Measurements from ENCODE around the gene PAK5.

PAK5 gene

DNA sequence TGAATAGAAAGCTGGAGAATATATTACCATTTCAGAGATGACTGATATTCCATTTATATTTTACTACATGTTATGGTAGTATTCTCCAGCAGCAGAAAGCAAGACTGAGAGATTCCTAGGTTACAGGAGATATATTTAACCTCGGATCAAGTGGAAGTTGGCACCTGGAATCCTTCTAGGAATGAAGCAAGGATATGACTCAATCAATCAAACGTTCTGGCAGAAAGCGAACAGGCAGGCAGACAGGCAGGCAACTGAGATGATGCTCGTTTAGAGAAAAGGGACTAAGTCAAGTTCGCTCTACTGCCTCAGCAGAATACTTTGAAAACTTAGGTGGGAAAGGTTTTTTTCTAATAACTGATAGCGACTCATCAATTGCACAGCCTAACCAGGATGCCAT, 46.2 kb downstream of the PAK5 start:
- in situ Hi-C loops (cut with HindIII; ENCODE audit: low sequenced_read_pairs) = no loop called here

DNA sequence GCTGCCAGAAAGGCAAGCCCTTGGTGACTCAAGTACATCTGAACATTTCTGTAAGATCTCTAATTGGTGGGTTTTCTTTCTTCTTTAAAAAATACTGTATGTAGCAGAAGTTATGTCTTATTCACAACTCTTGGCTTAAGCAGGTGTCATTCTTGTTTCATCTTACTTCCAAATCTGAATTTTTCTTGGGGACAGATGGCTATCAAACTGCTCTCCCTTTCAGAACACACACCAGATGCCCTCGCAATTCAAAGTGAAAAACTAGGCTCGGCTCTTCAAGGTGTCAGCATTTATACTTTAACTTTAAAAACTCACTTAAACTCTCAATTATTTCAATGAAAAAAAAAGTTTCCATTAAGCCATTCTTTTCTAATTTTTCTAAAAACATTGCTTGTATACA, 49.7 kb downstream of the PAK5 start:
- in situ Hi-C loops (cut with HindIII; ENCODE audit: low sequenced_read_pairs) = no loop called here

DNA sequence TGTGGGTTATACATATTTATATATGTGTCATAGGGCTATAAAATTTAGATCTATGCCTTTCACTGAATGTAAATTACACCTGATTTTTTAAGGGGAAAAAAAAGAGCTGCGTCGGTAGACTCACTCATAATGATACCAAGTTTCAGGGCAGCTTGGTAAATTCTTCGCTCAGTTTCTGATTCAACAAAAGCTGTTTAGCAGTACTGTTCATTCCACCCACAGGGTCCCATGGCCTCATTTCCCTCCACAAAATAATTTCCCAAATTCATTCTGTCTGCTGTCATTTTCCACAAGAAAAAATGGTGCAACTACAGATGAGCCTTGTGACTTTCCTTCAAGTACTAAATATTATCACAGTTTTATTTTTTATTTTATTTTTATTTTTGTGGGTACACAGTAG, 63.7 kb downstream of the PAK5 start:
- in situ Hi-C loops (cut with HindIII; ENCODE audit: low sequenced_read_pairs) = no loop called here

GRCh38 chr20:9769954-9770353, 68.9 kb downstream of the PAK5 start:
- in situ Hi-C loops (cut with HindIII; ENCODE audit: low sequenced_read_pairs) = no loop called here

DNA sequence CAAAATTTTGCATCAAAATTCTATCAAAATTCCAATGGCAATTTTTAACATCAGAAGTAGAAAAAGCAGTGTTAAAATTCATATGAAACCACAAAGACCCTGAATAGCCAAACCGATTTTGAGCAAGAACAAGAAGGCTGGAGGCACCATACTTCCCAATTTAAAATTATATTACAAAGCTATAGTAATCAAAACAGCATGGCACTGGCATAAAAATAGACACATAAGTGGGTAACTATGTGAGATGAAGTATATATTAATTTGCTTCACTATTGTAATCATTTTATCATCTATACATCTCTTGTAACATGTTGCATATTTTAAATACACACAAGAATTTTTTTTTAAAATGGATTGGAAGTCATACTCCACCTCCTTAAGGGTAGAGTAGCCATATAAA, 77.4 kb downstream of the PAK5 start:
- in situ Hi-C loops (cut with HindIII; ENCODE audit: low sequenced_read_pairs) = no loop called here

DNA sequence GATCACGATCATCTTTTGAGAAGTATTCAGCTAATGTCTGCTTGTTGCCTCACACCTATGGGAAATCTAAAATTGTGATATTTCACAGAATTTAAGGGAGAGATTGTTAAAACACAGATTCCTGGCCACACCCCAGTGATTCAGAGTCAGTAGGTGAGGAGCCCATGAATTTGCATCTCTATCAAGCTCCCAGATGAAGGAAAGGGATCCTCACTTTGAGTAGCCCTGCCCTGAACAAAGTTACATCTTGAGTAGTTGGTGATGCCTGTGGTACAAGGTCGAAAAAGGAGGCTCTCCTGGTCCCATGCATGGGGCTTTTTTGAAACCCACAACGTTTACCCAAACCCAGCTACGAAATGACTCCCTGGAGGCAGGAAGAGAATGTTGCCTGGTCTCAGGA, 79.5 kb downstream of the PAK5 start:
- in situ Hi-C loops (cut with HindIII; ENCODE audit: low sequenced_read_pairs) = loop anchor here (5.0 kb wide), 1 partner anchor 52 kb away; no protein-coding TSS in a partner anchor

GRCh38 chr20:9758752-9759151, 80.1 kb downstream of the PAK5 start:
- in situ Hi-C loops (cut with HindIII; ENCODE audit: low sequenced_read_pairs) = loop anchor here (5.0 kb wide), 1 partner anchor 51 kb away; no protein-coding TSS in a partner anchor

DNA sequence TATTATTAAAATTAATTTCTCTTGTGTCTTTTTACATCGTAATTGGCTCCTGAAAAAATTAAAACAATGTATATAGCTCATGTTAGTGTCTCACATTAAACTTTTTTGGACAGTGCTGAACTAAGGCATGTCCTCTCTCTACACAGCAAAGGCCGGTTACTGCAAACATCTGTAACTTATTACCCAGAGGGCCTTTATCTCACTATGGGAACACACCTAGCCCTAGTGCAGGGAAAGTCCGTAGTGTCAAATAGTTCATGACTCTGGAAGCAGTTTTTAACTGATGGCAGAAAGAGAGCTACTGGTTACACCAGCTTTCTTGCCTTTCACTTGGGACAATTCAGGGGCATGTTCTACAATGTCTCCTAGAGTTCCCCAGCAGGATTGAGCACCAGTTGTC, 82.2 kb downstream of the PAK5 start:
- in situ Hi-C loops (cut with HindIII; ENCODE audit: low sequenced_read_pairs) = loop anchor here (5.0 kb wide), 1 partner anchor 49 kb away; no protein-coding TSS in a partner anchor

DNA sequence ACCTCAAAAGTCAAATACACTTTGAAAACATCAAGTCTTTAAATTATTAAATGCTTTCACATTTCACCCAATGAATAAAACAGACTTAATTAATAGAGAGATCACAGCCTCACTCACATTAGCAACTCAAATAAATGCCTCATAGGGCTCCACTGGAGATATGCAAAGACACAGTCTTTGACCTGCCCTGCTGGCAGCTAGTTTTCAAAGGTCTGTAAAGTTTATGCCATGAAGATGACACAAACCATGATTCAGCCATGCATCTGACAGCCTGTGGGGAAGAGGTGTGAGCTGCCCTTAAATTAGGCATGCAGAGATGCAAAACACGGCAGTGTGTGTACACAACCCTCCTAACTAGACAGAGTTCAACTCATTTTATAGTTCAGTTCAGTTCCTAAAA, 83.6 kb downstream of the PAK5 start:
- in situ Hi-C loops (cut with HindIII; ENCODE audit: low sequenced_read_pairs) = loop anchor here (5.0 kb wide), 1 partner anchor 48 kb away; no protein-coding TSS in a partner anchor

DNA sequence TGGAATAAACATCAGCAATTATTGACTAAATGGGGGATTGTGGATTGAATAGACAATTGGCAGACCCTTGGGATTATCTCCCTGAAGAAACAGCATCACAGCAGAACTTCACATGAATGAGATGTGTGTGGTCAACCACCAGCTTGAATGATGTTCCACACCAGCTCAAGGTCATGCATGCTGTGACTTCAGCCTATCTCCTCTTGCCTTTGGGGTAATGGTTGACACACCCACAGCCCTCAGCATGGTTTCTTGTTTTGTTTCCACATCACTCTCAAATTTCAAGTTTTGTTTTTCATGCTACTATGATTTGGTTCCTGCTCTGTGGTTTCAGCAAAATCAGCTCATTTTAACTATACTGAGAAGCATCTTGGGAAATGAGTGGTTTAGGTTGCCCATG, 94.3 kb downstream of the PAK5 start:
- in situ Hi-C loops (cut with HindIII; ENCODE audit: low sequenced_read_pairs) = no loop called here

DNA sequence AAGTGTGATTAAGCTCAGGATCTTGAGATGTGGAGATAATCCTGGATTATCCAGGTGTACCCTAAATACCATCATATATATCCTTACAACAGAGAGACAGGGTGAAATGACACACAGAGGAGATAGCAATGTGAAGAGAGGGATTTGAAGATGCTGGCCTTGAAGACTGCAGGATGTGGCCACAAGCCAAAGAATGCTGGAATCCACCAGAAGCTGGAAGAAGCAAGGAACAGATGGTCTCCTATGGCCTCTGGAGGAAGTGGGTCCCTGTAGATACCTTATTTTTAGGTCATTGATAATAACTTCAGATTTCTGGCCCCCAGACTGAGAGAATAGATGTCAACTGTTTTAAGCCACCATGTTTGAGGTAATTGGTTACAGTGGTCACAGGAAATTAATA, 95.0 kb downstream of the PAK5 start:
- in situ Hi-C loops (cut with HindIII; ENCODE audit: low sequenced_read_pairs) = no loop called here

GRCh38 chr20:9742821-9743220, 96.1 kb downstream of the PAK5 start:
- in situ Hi-C loops (cut with HindIII; ENCODE audit: low sequenced_read_pairs) = no loop called here

DNA sequence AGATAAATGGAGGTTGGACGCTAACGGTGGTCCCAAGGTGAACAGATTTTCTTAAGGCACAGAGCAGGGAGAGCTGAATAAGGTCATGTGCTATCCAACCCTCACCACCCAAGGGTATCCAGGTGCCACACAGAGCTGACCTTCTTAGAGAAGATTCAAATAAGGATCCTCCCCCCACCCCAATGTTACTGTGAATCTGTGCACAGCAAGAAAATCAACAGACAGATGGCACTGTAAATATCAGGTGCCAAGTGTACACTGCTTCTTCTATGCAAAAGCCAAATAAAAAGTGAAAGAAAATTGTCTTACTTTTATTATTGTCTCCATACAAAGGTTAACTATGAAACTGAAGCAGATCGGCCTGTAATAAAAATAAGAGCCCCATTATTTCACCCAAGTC, 96.9 kb downstream of the PAK5 start:
- in situ Hi-C loops (cut with HindIII; ENCODE audit: low sequenced_read_pairs) = no loop called here

- in situ Hi-C loops (cut with HindIII; ENCODE audit: low sequenced_read_pairs) = no loop called here
These were observed 98.4 kb downstream of the PAK5 start for GRCh38 chr20:9740486-9740885.

DNA sequence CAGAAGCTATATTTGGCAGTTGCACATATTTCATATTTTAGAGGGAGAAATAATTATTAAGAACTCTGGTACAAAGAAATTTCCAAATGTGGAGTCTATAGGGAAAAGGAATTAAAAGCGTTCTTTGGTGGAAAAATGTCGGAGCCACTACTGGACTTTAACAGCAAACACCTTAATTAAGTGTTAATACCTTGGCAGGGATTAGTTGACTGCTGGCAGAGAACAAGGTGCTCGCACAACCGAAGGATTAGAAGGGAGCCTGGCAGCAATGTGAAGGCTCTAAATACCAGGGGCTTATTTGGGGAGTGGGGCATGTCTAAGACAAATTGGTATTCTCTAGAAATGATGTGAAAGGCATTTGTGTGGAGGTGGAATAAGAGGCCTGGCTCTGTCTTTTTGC, 98.9 kb downstream of the PAK5 start:
- in situ Hi-C loops (cut with HindIII; ENCODE audit: low sequenced_read_pairs) = no loop called here

DNA sequence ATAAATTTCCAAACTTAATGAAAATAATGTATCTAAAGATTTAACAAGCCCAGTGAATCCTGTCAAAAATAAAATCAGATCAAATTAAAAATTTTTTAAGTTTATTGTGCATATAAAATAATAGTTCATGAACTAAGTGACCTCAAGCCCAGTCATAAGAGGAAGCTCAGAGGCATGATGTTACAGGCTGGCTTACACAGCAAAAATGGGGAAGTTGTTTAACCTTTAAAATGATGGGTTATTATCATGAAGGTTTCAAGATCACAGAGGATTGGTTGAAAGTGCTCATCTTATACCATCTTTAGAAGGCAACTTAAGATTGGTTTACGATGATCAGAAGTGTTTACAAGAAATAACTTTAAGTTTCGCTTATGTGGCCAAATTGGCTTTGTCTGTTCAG, 102.5 kb downstream of the PAK5 start:
- in situ Hi-C loops (cut with HindIII; ENCODE audit: low sequenced_read_pairs) = no loop called here

GRCh38 chr20:9723501-9724202, 115.2 kb downstream of the PAK5 start:
- in situ Hi-C loops (cut with HindIII; ENCODE audit: low sequenced_read_pairs) = no loop called here

- in situ Hi-C loops (cut with HindIII; ENCODE audit: low sequenced_read_pairs) = no loop called here
These were observed 127.0 kb downstream of the PAK5 start for GRCh38 chr20:9711872-9712271.

DNA sequence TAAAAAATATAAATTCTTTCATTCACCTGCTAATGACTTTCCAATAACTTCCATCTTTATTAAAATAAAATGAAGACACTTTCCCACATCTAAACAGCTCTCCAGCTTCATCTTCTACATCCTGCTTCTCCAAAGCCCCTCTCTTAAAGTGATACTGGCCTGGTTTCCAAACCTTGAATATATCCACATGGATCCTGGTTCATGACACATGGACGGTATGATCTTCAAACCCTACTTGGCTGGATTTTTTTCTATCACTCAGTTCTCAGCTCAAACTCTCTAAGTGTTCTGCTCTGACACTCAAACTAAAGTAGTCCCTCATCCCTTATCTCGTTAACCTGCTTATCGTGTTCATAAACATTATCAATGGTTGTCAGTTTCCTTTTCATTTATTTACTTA, 128.2 kb downstream of the PAK5 start:
- in situ Hi-C loops (cut with HindIII; ENCODE audit: low sequenced_read_pairs) = no loop called here

- in situ Hi-C loops (cut with HindIII; ENCODE audit: low sequenced_read_pairs) = loop anchor here (5.0 kb wide), 1 partner anchor 51 kb away; no protein-coding TSS in a partner anchor
These were observed 133.0 kb downstream of the PAK5 start for GRCh38 chr20:9705722-9706476.

DNA sequence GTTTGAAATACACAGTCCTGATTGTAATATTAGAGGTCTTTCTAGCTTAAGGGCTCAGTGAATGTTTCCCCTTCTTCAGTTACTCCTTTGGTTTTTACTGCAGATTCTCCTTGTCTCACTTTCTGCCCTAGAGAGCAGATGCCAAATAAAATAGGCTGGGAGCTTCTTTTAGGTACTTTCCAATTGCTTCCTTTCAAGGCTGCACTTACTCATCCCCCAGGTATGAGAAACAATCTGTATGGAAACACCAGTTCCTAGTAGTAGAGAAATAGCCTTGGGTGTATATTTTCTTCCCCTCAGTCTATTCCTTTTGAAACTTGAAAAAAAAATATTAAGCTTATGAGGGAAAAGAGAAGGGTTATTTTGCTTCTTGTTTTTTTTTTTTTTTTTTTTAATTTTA, 139.7 kb downstream of the PAK5 start:
- in situ Hi-C loops (cut with HindIII; ENCODE audit: low sequenced_read_pairs) = loop anchor here (5.0 kb wide), 1 partner anchor 33 kb away; no protein-coding TSS in a partner anchor

DNA sequence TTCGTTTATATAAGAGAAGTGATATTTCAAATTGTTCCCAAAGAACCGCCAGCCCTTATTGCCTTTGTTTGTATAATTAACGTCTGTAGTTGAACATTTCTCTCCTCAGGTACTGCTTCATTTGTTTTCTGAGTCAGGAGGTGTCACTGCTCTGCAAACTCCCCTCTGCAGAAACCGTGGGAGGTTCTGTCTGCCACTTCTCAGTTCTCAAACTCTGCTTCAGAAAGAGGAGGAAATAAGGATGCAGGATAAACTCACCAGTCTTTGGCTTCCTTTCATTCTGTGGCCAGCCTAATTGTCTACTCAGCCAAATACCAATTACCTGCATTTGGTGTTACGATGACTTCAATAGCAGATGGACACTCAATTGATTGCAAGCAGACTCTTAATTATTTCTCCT, 149.8 kb downstream of the PAK5 start:
- in situ Hi-C loops (cut with HindIII; ENCODE audit: low sequenced_read_pairs) = no loop called here
